Stomach smooth muscle (tissue), 2 donors: ENCODE data around the gene TMIE.

Source experiments
- H3K27ac ChIP-seq: one replicate; pipeline ENCODE4 v1.7.0; 2013; ENCODE audit warnings: mild to moderate bottlenecking, low read length, inconsistent platforms
- H3K27me3 ChIP-seq, 2 donors: one replicate each; pipeline ENCODE4 v1.7.0; 2013; ENCODE audit warnings: low read length in 2 of 2; ENCODE audit not compliant: insufficient read depth in 2 of 2, control insufficient read depth in 1 of 2
- H3K36me3 ChIP-seq, 2 donors: one replicate each; pipeline ENCODE4 v1.7.0; 2013; ENCODE audit warnings: low read length in 2 of 2; ENCODE audit not compliant: control insufficient read depth in 2 of 2, insufficient read depth in 2 of 2
- H3K4me1 ChIP-seq: one replicate; pipeline ENCODE4 v1.7.0; 2013; ENCODE audit warnings: low read length; ENCODE audit not compliant: control insufficient read depth, insufficient read depth
- H3K4me3 ChIP-seq, 2 donors: one replicate each; pipeline ENCODE4 v1.7.0; 2013; ENCODE audit warnings: low read length in 2 of 2
- H3K9ac ChIP-seq, 2 donors: one replicate each; pipeline ENCODE4 v1.7.0; 2013; ENCODE audit warnings: low read length in 2 of 2, mild to moderate bottlenecking in 1 of 2
- H3K9me3 ChIP-seq, 2 donors: one replicate each; pipeline ENCODE4 v1.7.0; 2013; ENCODE audit warnings: low read length in 2 of 2; ENCODE audit not compliant: control insufficient read depth in 2 of 2
- donor health status: healthy.
- donor health status: Pancreatic carcinoma.

Gene TMIE

DNA sequence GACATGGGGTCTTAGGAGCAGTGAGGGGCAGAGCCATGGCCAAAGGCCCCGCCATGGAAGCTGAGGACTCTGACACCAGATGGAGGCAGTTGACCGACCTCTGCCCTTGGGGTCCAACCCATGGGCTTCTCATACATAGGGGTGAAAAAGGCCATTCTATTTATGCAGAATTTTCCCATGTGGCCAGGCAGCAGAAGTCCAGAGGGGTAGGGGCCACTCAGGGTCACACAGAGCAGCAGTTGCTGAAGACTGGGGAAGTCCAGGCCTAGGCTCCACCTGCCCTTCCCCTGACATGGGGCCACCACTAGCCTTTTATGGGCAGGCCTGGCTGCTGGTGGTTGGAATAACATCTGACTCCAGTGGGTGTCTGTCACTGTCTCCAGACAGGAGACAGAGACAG, 10.1 kb downstream of the TMIE start:
- H3K27me3 ChIP-seq, result no peaks in the 10 kb centered on the region
- no peaks in the 10 kb centered on the region for H3K36me3 ChIP-seq
- no peaks in the 10 kb centered on the region for H3K9me3 ChIP-seq
- no peak overlapping the region for H3K4me3 ChIP-seq
- H3K27ac ChIP-seq, result no peak overlapping the region
- no peaks in the 10 kb centered on the region for H3K4me1 ChIP-seq
- H3K9ac ChIP-seq, result no peak overlapping the region

- H3K9me3 ChIP-seq, result no peaks in the 10 kb centered on the region
- no peaks in the 10 kb centered on the region for H3K36me3 ChIP-seq
- H3K4me1 ChIP-seq, result no peaks in the 10 kb centered on the region
- no peaks in the 10 kb centered on the region for H3K27me3 ChIP-seq
- H3K4me3 ChIP-seq, result no peak overlapping the region
- no peak overlapping the region for H3K9ac ChIP-seq
- H3K27ac ChIP-seq, result no peak overlapping the region
Measured at GRCh38 chr3:46711760-46712159, 10.6 kb downstream of the TMIE start.

- H3K4me1 ChIP-seq, result no peaks in the 10 kb centered on the region
- H3K36me3 ChIP-seq, result no peaks in the 10 kb centered on the region
- no peak overlapping the region for H3K27ac ChIP-seq
- H3K4me3 ChIP-seq, result no peak overlapping the region
- H3K27me3 ChIP-seq, result peaks cover 0 to 5% of the 10 kb centered on the region in 2 donors
- no peak overlapping the region for H3K9ac ChIP-seq
- no peaks in the 10 kb centered on the region for H3K9me3 ChIP-seq
Measured at GRCh38 chr3:46712191-46713049, 11.2 kb downstream of the TMIE start.

- no peaks in the 10 kb centered on the region for H3K4me1 ChIP-seq
- no peaks in the 10 kb centered on the region for H3K9me3 ChIP-seq
- no peak overlapping the region for H3K9ac ChIP-seq
- no peak overlapping the region for H3K27ac ChIP-seq
- H3K4me3 ChIP-seq, result no peak overlapping the region
- peaks cover 4 to 7% of the 10 kb centered on the region in 2 donors for H3K27me3 ChIP-seq
- no peaks in the 10 kb centered on the region for H3K36me3 ChIP-seq
Measured at GRCh38 chr3:46713050-46713897, 12.1 kb downstream of the TMIE start.

GRCh38 chr3:46713898-46714552, 12.8 kb downstream of the TMIE start:
- H3K4me3 ChIP-seq, result no peak overlapping the region

GRCh38 chr3:46714728-46715506, 13.7 kb downstream of the TMIE start:
- Histone ChIP-seq H3K4me3 (no peak overlapping the region), H3K36me3 (no peaks in the 10 kb centered on the region), H3K27ac (no peak overlapping the region), H3K27me3 (peaks cover 7 to 11% of the 10 kb centered on the region in 2 donors), H3K4me1 (no peaks in the 10 kb centered on the region), H3K9ac (no peak overlapping the region), H3K9me3 (no peaks in the 10 kb centered on the region)

More at GRCh38 chr3:46713898-46714552, 12.8 kb downstream of the TMIE start:
- Histone ChIP-seq H3K9me3 (no peaks in the 10 kb centered on the region), H3K4me1 (no peaks in the 10 kb centered on the region), H3K27me3 (peaks cover 4 to 11% of the 10 kb centered on the region in 2 donors), H3K27ac (no peak overlapping the region), H3K36me3 (no peaks in the 10 kb centered on the region), H3K9ac (no peak overlapping the region)

GRCh38 chr3:46715507-46716175, 14.4 kb downstream of the TMIE start:
- no peaks in the 10 kb centered on the region for H3K36me3 ChIP-seq
- no peaks in the 10 kb centered on the region for H3K9me3 ChIP-seq
- H3K27me3 ChIP-seq, result peaks cover 7 to 11% of the 10 kb centered on the region in 2 donors
- no peak overlapping the region for H3K9ac ChIP-seq
- no peak overlapping the region for H3K4me3 ChIP-seq
- no peak overlapping the region for H3K27ac ChIP-seq
- H3K4me1 ChIP-seq, result no peaks in the 10 kb centered on the region

GRCh38 chr3:46716461-46717441, 15.6 kb downstream of the TMIE start:
- Histone ChIP-seq H3K27me3 (peaks cover 7 to 13% of the 10 kb centered on the region in 2 donors), H3K9ac (no peak overlapping the region), H3K4me1 (no peaks in the 10 kb centered on the region), H3K27ac (no peak overlapping the region), H3K9me3 (peaks cover 0 to 5% of the 10 kb centered on the region in 2 donors), H3K36me3 (no peaks in the 10 kb centered on the region), H3K4me3 (no peak overlapping the region)
